ENCODE data around the gene BSCL2.
"Not testable (repeated sequence)": the region's sequence is repeated elsewhere in the genome, so short reads cannot be mapped to it uniquely, and the experiment has no call there.

BSCL2 gene

DNA sequence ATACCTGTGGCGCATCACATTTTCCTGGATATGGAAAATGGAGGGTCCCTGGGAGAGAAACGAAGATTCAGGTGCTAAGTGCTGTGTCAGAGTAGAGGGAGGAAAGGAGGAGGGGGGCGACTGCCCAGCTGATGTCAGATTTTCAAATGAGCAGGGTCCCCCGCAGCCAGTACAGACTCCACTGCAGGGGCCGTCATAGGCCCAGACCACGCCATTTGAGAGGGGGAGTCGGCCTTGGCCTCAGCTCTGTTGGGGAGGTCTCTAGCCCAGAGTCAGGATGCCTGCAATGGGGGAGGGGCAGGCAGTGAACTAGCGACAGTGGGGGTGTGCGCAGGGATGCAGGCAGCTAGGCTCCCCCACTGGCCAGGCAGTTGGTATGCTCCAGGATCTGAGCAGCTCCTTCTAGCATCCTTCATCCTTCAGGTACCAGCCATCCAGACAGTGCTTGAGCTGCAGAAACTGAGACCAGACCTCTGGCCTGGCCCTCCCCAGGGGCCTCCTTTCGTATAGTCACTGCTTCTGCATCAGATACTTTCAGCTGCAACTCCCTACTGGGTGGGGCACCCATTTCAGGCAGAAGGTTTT, at the start of gene BSCL2, which contains the start of gene GNG3:
TSS of gene BSCL2 (minus strand) at position 148 of the 585 bp plus-strand sequence. CDS start 229 bp downstream, outside the sequence.
TSS of gene GNG3 (plus strand) at position 400 of the 585 bp plus-strand sequence. CDS start 620 bp downstream, outside the sequence.
- H3K9ac ChIP-seq (ENCODE audit: low read depth, low read length): peak within 1 kb of the TSS; percentile 82
- H3K36me3 ChIP-seq (ENCODE audit: control insufficient read depth, insufficient read depth, low read length): peaks cover 29% of the 10 kb centered on the region
- no peaks in the 10 kb centered on the region for H3K9me3 ChIP-seq (ENCODE audit: control insufficient read depth, insufficient read depth, low read length)
- H3K27me3 ChIP-seq (ENCODE audit: control insufficient read depth, insufficient read depth, low read length): no peaks in the 10 kb centered on the region
- peaks cover 19% of the 10 kb centered on the region for H3K4me1 ChIP-seq (ENCODE audit: control insufficient read depth, insufficient read depth, low read length)
- H3K4me3 ChIP-seq (ENCODE audit: low read depth, low read length): peak within 1 kb of the TSS; percentile 97
- H3K27ac ChIP-seq (ENCODE audit: low read depth, low read length): peak within 1 kb of the TSS; percentile 98

DNA sequence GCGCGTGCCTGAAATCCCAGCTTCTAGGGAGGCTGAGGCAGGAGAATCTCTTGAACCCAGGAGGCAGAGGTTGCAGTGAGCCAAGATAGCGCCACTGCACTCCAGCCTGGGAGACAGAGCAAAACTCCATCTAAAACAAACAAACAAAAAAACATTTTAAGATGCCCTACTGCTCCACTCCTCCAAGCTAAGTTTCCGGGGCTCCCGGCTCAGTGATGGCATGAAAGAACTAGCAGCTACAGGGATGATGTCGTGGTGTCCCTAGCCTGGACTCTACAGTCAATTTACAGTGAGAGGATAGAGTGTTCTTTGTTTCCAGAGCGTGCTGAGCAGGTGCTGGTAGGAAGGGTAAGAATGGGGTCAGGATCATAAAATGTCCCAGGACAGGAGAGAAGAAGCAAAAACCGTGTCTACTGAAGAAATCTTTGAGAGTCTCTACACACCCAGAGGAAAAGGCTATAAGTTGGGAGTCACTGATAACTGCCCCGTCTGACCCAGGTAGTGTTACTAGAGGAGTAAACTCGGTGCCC, 47.9 kb upstream of the BSCL2 start:
- Histone ChIP-seq H3K4me1 (ENCODE audit: control insufficient read depth, insufficient read depth, low read length) (peaks cover 17% of the 10 kb centered on the region), H3K27ac (ENCODE audit: low read depth, low read length) (peak overlapping the region; percentile 2), H3K9ac (ENCODE audit: low read depth, low read length) (no peak overlapping the region), H3K27me3 (ENCODE audit: control insufficient read depth, insufficient read depth, low read length) (no peaks in the 10 kb centered on the region), H3K36me3 (ENCODE audit: control insufficient read depth, insufficient read depth, low read length) (peaks cover 27% of the 10 kb centered on the region), H3K4me3 (ENCODE audit: low read depth, low read length) (no peak overlapping the region; the same call in 1 of the 2 replicates), H3K9me3 (ENCODE audit: control insufficient read depth, insufficient read depth, low read length) (no peaks in the 10 kb centered on the region)

DNA sequence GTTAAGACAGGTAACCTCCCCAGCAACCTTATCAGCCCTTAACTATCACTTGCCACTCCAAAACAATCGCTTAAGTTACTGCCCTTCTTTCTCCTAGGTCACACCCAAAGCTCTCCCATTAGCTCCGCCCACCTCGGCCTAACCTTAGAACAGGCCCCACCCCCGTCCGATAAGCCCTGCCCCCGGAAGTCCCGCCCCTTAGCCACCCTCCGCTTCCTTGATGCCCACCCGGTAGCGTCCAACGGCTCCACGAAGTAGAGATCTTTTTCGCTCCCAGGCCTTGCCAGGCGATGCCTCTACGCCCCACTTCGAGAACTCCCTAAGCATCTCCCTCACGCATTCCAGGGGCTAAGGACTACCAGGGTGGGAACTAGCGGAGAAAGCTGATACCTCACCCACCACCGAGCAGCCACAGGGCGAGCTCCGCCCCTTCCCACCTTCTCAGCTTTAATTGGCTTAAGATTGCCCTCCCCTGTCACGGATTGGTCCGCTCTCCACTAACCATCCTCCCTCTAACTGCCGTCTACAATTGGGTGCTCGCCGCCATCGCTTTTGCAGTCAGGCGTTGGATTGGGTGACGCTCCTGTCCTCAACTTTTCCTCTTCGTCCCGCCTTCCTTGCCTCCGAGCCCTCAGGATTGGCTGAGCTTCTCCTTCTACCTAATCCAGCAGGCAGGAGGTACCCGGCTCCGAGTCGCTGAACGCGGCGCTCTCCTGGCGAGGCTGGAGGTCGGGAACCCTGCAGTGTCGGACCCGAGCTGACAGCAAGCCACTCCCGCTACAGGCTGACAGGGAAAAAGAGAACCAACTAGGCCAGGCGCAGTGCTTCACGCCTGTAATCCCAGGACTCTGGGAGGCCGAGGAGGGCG, 46.7 kb upstream of the BSCL2 start, which contains the start of gene ZBTB3:
TSS of gene ZBTB3 (minus strand) at position 425 of the 868 bp plus-strand sequence. CDS start 496 bp downstream, outside the sequence.
- no peaks in the 10 kb centered on the region for H3K27me3 ChIP-seq (ENCODE audit: control insufficient read depth, insufficient read depth, low read length)

DNA sequence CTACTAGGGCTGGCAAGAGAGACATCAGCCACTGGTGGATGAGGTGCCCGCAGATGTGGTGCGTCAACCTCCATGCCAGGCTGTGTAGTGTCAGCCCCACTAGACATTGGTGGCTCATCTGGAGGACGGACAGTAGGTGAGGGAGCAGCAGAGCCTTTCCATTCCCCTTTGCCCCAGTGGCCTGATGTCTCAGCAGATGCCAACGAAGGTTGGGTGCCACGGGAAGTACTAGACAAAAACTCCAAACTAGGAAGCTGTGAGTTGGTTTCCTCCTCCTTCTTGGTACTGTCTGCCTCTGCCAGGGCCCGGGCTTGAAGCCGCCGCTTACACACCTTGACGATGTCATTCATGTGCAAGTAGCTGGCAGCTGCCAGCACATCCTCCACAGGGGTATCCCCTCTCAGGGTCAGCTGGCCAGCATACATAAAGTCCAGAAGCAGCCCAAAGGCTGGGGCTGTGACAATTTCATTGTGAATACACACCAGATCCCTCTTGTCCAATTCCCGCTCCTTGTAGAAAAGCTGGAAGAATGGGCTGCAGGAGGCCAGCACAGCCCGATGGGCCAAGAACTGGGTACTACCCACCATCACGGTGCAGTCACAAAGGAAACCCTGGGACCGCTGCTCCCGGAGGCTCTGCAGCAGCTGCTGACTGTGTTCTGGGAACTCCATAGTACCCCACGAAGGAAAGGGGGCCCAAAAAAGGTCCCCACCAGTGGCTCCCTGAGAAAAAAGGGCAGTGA, 45.9 kb upstream of the BSCL2 start:
- H3K9ac ChIP-seq (ENCODE audit: low read depth, low read length): no peak overlapping the region
- no peaks in the 10 kb centered on the region for H3K27me3 ChIP-seq (ENCODE audit: control insufficient read depth, insufficient read depth, low read length)
- H3K4me3 ChIP-seq (ENCODE audit: low read depth, low read length): peak overlapping the region; percentile 86
- peaks cover 6% of the 10 kb centered on the region for H3K4me1 ChIP-seq (ENCODE audit: control insufficient read depth, insufficient read depth, low read length)
- H3K36me3 ChIP-seq (ENCODE audit: control insufficient read depth, insufficient read depth, low read length): peaks cover 41% of the 10 kb centered on the region
- no peaks in the 10 kb centered on the region for H3K9me3 ChIP-seq (ENCODE audit: control insufficient read depth, insufficient read depth, low read length)
- H3K27ac ChIP-seq (ENCODE audit: low read depth, low read length): peak overlapping the region; percentile 69

More for the DNA sequence above, 46.7 kb upstream of the BSCL2 start, which contains the start of gene ZBTB3:
- Histone ChIP-seq H3K36me3 (ENCODE audit: control insufficient read depth, insufficient read depth, low read length) (peaks cover 36% of the 10 kb centered on the region), H3K4me1 (ENCODE audit: control insufficient read depth, insufficient read depth, low read length) (peaks cover 13% of the 10 kb centered on the region), H3K27ac (ENCODE audit: low read depth, low read length) (peak within 1 kb of the TSS; percentile 93), H3K9ac (ENCODE audit: low read depth, low read length) (peak within 1 kb of the TSS; percentile 74), H3K9me3 (ENCODE audit: control insufficient read depth, insufficient read depth, low read length) (no peaks in the 10 kb centered on the region), H3K4me3 (ENCODE audit: low read depth, low read length) (peak within 1 kb of the TSS; percentile 86)

DNA sequence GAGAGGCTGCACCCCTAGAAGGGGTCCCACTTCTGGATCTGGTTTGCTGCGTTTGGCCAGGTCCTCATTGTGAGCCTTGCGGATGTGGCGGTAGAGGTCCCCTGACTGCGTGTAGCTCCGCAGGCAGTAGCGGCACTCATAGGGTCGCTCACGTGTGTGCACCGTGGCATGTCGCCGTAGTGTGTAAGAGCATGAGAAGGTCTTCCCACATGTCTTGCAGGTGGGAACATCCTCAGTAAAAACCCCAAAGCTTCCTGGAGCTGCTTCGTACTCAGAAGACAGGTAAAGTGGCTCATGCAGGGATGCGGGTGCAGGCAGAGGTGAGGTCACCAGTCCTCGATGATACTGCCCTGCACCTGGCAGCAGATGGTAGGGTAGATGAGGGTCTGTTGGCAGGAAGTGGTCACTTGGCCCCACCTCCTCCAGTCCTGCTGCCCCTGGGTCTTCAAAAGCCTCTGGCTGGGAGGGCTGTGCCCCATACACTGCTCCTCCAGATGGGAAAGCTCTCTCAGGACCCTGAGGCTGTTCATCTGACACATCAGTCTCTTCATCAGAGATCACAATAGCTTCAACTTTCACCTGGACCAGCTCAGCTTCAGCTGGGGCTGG, 45.1 kb upstream of the BSCL2 start:
- no peaks in the 10 kb centered on the region for H3K9me3 ChIP-seq (ENCODE audit: control insufficient read depth, insufficient read depth, low read length)
- H3K4me1 ChIP-seq (ENCODE audit: control insufficient read depth, insufficient read depth, low read length): peaks cover 4% of the 10 kb centered on the region; the same call in 1 of the 2 replicates
- no peak overlapping the region for H3K9ac ChIP-seq (ENCODE audit: low read depth, low read length)
- no peak overlapping the region for H3K4me3 ChIP-seq (ENCODE audit: low read depth, low read length)
- H3K36me3 ChIP-seq (ENCODE audit: control insufficient read depth, insufficient read depth, low read length): peaks cover 42% of the 10 kb centered on the region
- H3K27ac ChIP-seq (ENCODE audit: low read depth, low read length): no peak overlapping the region
- H3K27me3 ChIP-seq (ENCODE audit: control insufficient read depth, insufficient read depth, low read length): no peaks in the 10 kb centered on the region

DNA sequence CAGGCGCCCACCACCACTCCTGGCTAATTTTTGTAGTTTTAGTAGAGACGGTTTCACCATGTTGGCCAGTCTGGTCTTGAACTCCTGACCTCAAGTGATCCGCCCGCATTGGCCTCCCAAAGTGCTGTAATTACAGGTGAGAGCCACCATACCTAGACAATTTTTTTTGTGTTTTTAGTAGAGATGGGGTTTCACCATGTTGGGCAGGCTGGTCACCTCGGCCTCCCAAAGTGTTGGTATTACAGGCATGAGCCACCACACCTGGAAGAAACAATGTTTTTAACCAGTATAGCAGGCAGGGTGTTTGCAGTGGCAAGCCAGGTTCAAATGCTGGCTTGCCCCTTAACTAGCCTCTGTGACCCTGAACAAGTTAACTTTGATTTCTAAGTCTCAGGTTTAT, 42.7 kb upstream of the BSCL2 start:
- not testable (repeated sequence) for H3K4me3 ChIP-seq (ENCODE audit: low read depth, low read length); H3K9ac ChIP-seq (ENCODE audit: low read depth, low read length); H3K4me1 ChIP-seq (ENCODE audit: control insufficient read depth, insufficient read depth, low read length); H3K9me3 ChIP-seq (ENCODE audit: control insufficient read depth, insufficient read depth, low read length); H3K27me3 ChIP-seq (ENCODE audit: control insufficient read depth, insufficient read depth, low read length); H3K27ac ChIP-seq (ENCODE audit: low read depth, low read length)
- peaks cover 42% of the 10 kb centered on the region for H3K36me3 ChIP-seq (ENCODE audit: control insufficient read depth, insufficient read depth, low read length)

DNA sequence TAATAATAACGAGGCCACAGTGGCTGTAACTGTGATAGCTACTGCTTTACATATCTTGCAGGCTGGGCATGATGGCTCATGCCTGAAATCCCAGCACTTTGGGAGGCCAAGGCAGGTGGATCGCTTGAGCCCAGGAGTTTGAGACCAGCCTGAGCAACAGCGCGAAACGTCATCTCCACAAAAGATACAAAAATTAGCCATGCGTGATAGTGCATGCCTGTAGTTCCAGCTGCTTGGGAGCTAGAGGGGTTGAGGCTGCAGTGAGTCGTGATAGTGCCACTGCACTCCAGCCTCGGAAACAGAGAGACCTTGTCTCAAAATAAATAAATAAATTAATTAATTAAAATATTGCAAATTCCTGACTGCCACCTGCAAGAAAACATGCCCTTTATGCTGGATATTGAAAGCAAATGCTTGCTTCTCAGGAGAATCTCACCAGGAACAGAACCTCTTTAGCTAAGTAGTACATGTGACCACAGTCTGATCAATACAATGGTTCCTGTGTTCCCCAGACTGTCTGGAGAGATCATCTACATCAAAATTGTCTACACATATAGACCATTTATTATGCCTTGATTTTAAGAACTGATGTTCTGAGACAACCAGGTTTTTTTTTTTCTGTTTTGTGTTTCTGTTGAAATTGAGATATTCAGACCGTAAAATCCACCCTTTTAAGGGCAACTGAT, 40.4 kb upstream of the BSCL2 start:
- H3K4me1 ChIP-seq (ENCODE audit: control insufficient read depth, insufficient read depth, low read length): no peaks in the 10 kb centered on the region
- peaks cover 32% of the 10 kb centered on the region for H3K36me3 ChIP-seq (ENCODE audit: control insufficient read depth, insufficient read depth, low read length)
- no peak overlapping the region for H3K27ac ChIP-seq (ENCODE audit: low read depth, low read length)
- H3K9me3 ChIP-seq (ENCODE audit: control insufficient read depth, insufficient read depth, low read length): no peaks in the 10 kb centered on the region
- H3K27me3 ChIP-seq (ENCODE audit: control insufficient read depth, insufficient read depth, low read length): no peaks in the 10 kb centered on the region
- H3K4me3 ChIP-seq (ENCODE audit: low read depth, low read length): no peak overlapping the region
- H3K9ac ChIP-seq (ENCODE audit: low read depth, low read length): no peak overlapping the region

DNA sequence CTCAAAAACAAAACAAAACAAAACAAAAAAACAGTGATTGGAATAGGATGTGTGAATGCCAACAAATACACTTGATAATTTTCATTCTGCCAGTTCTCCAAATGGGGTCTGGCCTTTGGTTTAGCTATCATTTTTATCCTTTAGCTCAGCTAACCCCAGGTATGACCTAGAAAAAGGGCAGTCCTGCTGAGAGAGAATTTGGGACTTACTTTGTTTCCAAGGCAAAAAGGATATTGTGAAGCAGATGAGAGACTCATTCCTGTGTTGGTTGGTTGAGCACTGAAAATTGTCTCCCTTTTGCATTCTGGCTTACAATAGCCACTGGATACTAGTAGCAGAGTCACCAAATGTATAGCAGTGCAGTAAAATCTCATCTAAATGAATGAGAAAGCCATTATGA, 30.0 kb upstream of the BSCL2 start:
- no peak overlapping the region for H3K9ac ChIP-seq (ENCODE audit: low read depth, low read length)
- H3K27ac ChIP-seq (ENCODE audit: low read depth, low read length): no peak overlapping the region
- no peak overlapping the region for H3K4me3 ChIP-seq (ENCODE audit: low read depth, low read length)
- peaks cover 58% of the 10 kb centered on the region for H3K36me3 ChIP-seq (ENCODE audit: control insufficient read depth, insufficient read depth, low read length)
- no peaks in the 10 kb centered on the region for H3K9me3 ChIP-seq (ENCODE audit: control insufficient read depth, insufficient read depth, low read length)
- H3K4me1 ChIP-seq (ENCODE audit: control insufficient read depth, insufficient read depth, low read length): no peaks in the 10 kb centered on the region
- no peaks in the 10 kb centered on the region for H3K27me3 ChIP-seq (ENCODE audit: control insufficient read depth, insufficient read depth, low read length)

DNA sequence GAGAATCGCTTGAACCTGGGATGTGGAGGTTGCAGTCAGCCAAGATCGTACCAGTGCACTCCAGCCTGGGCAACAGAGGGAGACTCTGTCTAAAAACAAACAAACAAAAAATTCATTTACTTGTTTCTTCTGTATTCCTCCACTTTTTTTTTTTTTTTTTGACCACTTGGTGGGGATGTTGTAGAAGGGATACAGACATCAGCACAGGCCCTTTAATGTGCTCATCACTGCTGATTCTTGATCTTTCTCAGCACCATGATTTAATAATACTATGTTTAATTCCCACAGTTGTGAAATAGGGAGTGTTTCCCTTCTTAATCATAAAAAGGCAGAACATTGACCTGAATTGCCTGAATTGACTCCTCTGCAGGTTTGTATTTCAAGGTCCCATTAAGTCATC, 25.6 kb upstream of the BSCL2 start:
- Histone ChIP-seq H3K4me3 (ENCODE audit: low read depth, low read length) (no peak overlapping the region), H3K27ac (ENCODE audit: low read depth, low read length) (no peak overlapping the region), H3K9me3 (ENCODE audit: control insufficient read depth, insufficient read depth, low read length) (no peaks in the 10 kb centered on the region), H3K36me3 (ENCODE audit: control insufficient read depth, insufficient read depth, low read length) (peaks cover 44% of the 10 kb centered on the region), H3K27me3 (ENCODE audit: control insufficient read depth, insufficient read depth, low read length) (no peaks in the 10 kb centered on the region), H3K9ac (ENCODE audit: low read depth, low read length) (no peak overlapping the region), H3K4me1 (ENCODE audit: control insufficient read depth, insufficient read depth, low read length) (no peaks in the 10 kb centered on the region)

DNA sequence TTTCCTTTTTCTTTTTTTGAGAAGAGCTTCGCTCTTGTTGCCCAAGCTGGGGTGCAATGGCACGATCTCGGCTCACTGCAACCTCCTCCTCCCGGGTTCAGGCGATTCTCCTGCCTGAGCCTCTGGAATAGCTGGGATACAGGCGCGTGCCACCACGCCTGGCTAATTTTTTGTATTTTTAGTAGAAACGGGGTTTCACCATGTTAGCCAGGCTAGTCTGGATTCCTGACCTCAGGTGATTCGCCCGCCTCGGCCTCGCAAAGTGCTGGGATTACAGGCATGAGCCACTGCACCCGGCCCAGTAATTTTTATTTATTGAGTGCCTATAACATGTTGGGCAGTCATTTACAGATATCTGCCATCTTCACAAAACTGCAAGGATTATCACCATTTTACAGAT, 22.9 kb upstream of the BSCL2 start:
- H3K4me3 ChIP-seq (ENCODE audit: low read depth, low read length); H3K4me1 ChIP-seq (ENCODE audit: control insufficient read depth, insufficient read depth, low read length); H3K27me3 ChIP-seq (ENCODE audit: control insufficient read depth, insufficient read depth, low read length); H3K9me3 ChIP-seq (ENCODE audit: control insufficient read depth, insufficient read depth, low read length); H3K9ac ChIP-seq (ENCODE audit: low read depth, low read length); H3K27ac ChIP-seq (ENCODE audit: low read depth, low read length): not testable (repeated sequence)
- H3K36me3 ChIP-seq (ENCODE audit: control insufficient read depth, insufficient read depth, low read length): peaks cover 31% of the 10 kb centered on the region
